K562 (cell line): ENCODE data around the gene RNF151. TPM values are rescaled to one million over a fixed set of nuclear protein-coding genes. Genes with fewer than 3 reads are reported as not detected.

Experiments used
- ATAC-seq: fragments of 200-7000 bp; cut with Tn5 transposase; 3 replicates; pipeline ENCODE4 v1.9.1; 2020; ENCODE audit warnings: moderate library complexity
- BruUV-seq: library from RNA; stranded (reverse); fragments of 400-500 nt; replicated peaks from 2 replicates; lab custom pipeline; 2021; lab: Mats Ljungman, UMichigan
- CTCF ChIA-PET: fragments of 300-600 bp; formaldehyde crosslinking; extraction: SDS; loops from one replicate; lab custom pipeline; 2021; ENCODE audit warnings: low intra/inter-chr PET ratio; lab: Yijun Ruan, JAX
- POLR2A ChIA-PET: fragments of 300-600, 350-650 bp; sonication (Branson Sonifier 250); formaldehyde crosslinking; extraction: SDS; loops from one replicate; lab custom pipeline; 2021; ENCODE audit warnings: antibody characterized with exemption, inconsistent platforms; lab: Yijun Ruan, JAX
- DNase-seq, 4 experiments: peaks; one replicate each; pipeline versions ENCODE4 v3.0.0 to v3.0.0-alpha.2; 2011 to 2018; ENCODE audit warnings: low spot score in 3 of 4, mixed read lengths in 3 of 4; ENCODE audit errors: extremely low read depth in 1 of 4
- FAIRE-seq: peaks from 2 replicates; lab custom pipeline; 2011; peaks lifted over from hg19 to GRCh38; lab: Jason Lieb, UNC
- H2AFZ ChIP-seq: 2 replicates; pipeline ENCODE4 v1.6.0; 2011; ENCODE audit warnings: low read depth, low read length, control low read depth, inconsistent platforms
- H3K27ac ChIP-seq: fragments of 200-600 bp; 3 replicates; pipeline ENCODE4 v1.8.0; 2011; ENCODE audit warnings: low read depth, mild to moderate bottlenecking, control low read depth, inconsistent platforms, low read length, moderate library complexity, mixed read lengths; ENCODE audit errors: extremely low read depth
- H3K27me3 ChIP-seq, 2 experiments: fragments of 300-600 bp in 1 of 2; 2 replicates in 1 of 2; 3 replicates in 1 of 2; pipeline versions ENCODE4 v1.6.0 to v1.8.0; 2011; ENCODE audit warnings: inconsistent platforms in 2 of 2, low read length in 2 of 2, mild to moderate bottlenecking in 1 of 2, mixed read lengths in 1 of 2, moderate library complexity in 1 of 2; ENCODE audit not compliant: control insufficient read depth in 2 of 2, insufficient read depth in 2 of 2
- H3K36me3 ChIP-seq: fragments of 300-600 bp; 3 replicates; pipeline ENCODE4 v1.8.0; 2011; ENCODE audit warnings: mild to moderate bottlenecking, low read length, inconsistent platforms; ENCODE audit not compliant: control insufficient read depth, insufficient read depth
- H3K4me1 ChIP-seq, 2 experiments: fragments of 200-600 bp in 1 of 2; replicated peaks in 1 of 2; 2 replicates in 1 of 2; 3 replicates in 1 of 2; pipeline versions ENCODE4 v1.5.1 to v1.8.0; 2011; ENCODE audit warnings: inconsistent platforms in 2 of 2, low read length in 2 of 2, mild to moderate bottlenecking in 1 of 2, mixed read lengths in 1 of 2, moderate library complexity in 1 of 2; ENCODE audit not compliant: control insufficient read depth in 2 of 2, insufficient read depth in 2 of 2
- H3K4me2 ChIP-seq: 2 replicates; pipeline ENCODE4 v1.6.1; 2011; ENCODE audit warnings: low read length, control low read depth, inconsistent platforms, mixed read lengths; ENCODE audit not compliant: insufficient read depth
- H3K4me3 ChIP-seq: fragments of 200-600 bp; sonication (generic), shearing (Covaris generic); 2 replicates; pipeline ENCODE4 v1.5.1; 2016; ENCODE audit warnings: control low read depth, inconsistent platforms
- H3K79me2 ChIP-seq: fragments of 200-600 bp; 3 replicates; pipeline ENCODE4 v1.8.0; 2011; ENCODE audit warnings: low read length, inconsistent platforms; ENCODE audit not compliant: control insufficient read depth, insufficient read depth
- H3K9ac ChIP-seq, 2 experiments: 2 replicates each; pipeline versions ENCODE4 v1.6.0 to v1.6.1; 2011; ENCODE audit warnings: low read depth in 2 of 2, low read length in 2 of 2, control low read depth in 1 of 2, inconsistent platforms in 1 of 2, mild to moderate bottlenecking in 1 of 2, mixed read lengths in 1 of 2; ENCODE audit not compliant: insufficient read depth in 1 of 2
- H3K9me1 ChIP-seq: one replicate; pipeline ENCODE4 v1.6.0; 2011; ENCODE audit warnings: inconsistent platforms, mild to moderate bottlenecking, low read length, moderate library complexity; ENCODE audit not compliant: control insufficient read depth, insufficient read depth
- H3K9me3 ChIP-seq: replicated peaks from 2 replicates; pipeline ENCODE4 v1.5.1; 2011; ENCODE audit warnings: low read depth, low read length, inconsistent platforms; ENCODE audit not compliant: control insufficient read depth, insufficient read depth
- H4K20me1 ChIP-seq: replicated peaks from 2 replicates; pipeline ENCODE4 v1.6.1; 2011; ENCODE audit warnings: low read length, inconsistent platforms, mixed read lengths; ENCODE audit not compliant: control insufficient read depth, insufficient read depth
- DMBX1 ChIP-seq: fragments of 250-450 bp; sonication (Bioruptor Pico); IDR thresholded peaks from 2 replicates; pipeline ENCODE4 v1.8.0; 2022; ENCODE audit warnings: inconsistent platforms, mild to moderate bottlenecking, moderate library complexity, borderline replicate concordance
- POLR2G ChIP-seq: fragments of 200-400 bp; formaldehyde crosslinking; IDR thresholded peaks from 2 replicates; pipeline ENCODE4 v1.6.1; 2017; ENCODE audit warnings: low read depth, mild to moderate bottlenecking, antibody characterized with exemption, low read length, moderate library complexity
- RBFOX2 ChIP-seq: fragments of 200-400 bp; formaldehyde crosslinking; IDR thresholded peaks from 2 replicates; pipeline ENCODE4 v1.6.1; 2017; ENCODE audit warnings: low read depth, mild to moderate bottlenecking, low read length, moderate library complexity
- ZNF316 ChIP-seq: fragments of 450-650 bp; IDR thresholded peaks from 2 replicates; pipeline ENCODE4 v1.6.1; 2016
- WGBS: fragments of 100-300 bp; shearing (Covaris generic); methylation state at CpG from one replicate; pipeline ENCODE4 v1.1.6; 2016; ENCODE audit warnings: low coverage, mixed read lengths; ENCODE audit not compliant: insufficient coverage; ENCODE audit errors: missing lambda C conversion rate; 5-methylcytosine and 5-hydroxymethylcytosine counted together
- in situ Hi-C: fragments of 300-500 bp; cut with MboI; formaldehyde crosslinking; loops from 4 replicates; pipeline ENCODE4 v1.15.0; 2018; ENCODE audit warnings: inconsistent platforms, mixed read lengths
- intact Hi-C: fragments of 100-400 bp; cut with micrococcal nuclease; formaldehyde crosslinking; loops from 2 replicates; pipeline ENCODE4 v1.14.2; 2022
- polyA plus RNA-seq, 8 experiments: library from polyadenylated mRNA; depleted of rRNA in 4 of 8; stranded (reverse) in 5 of 8; unstranded in 3 of 8; fragments of >200 nt; fragmentation: Nextera tagmentation in 2 of 8; fragmentation: Illumina TruSeq in 1 of 8; extraction: Ambion mirVana in 2 of 8; extraction: Trizol in 1 of 8; gene quantifications; 2 replicates each; pipeline versions ENCODE4 v1.2.1 to v1.2.3, GENCODE V29; 2011 to 2014; ENCODE audit warnings: inconsistent platforms in 1 of 8, missing spikeins in 1 of 8
- total RNA-seq, 7 experiments: library from RNA; depleted of rRNA in 6 of 7; stranded (reverse); fragments of >200 nt in 6 of 7; fragmentation: Illumina TruSeq in 2 of 7; extraction: Trizol in 2 of 7; gene quantifications; 2 replicates each; pipeline versions ENCODE4 v1.2.1 to v1.2.3, GENCODE V29; 2011 to 2021; ENCODE audit warnings: low replicate concordance in 1 of 7

Gene RNF151
- total and polyA plus RNA-seq, 9 of the 15 experiments (the other 6 are each of a cell fraction or from before 2014, with no cell fraction given): not detected

GRCh38 chr16:2001456-2002355 is 35.0 kb downstream of the RNF151 start:
- in situ Hi-C loops: no loop called here
- H3K27me3 ChIP-seq: no peaks in the 10 kb centered on the region
- H3K9me3 ChIP-seq: no peaks in the 10 kb centered on the region
- no peak overlapping the region for H3K4me2 ChIP-seq
- FAIRE-seq (no peak), DNase-seq (no peak), ATAC-seq (no peak)
- peak overlapping the region in 1 of 2 experiments; percentile 43; a peak in 1 of 4 replicates for H3K9ac ChIP-seq
- ChIA-PET CTCF (no interaction called here), POLR2A (interaction anchor here (0.7 kb wide), 1 partner anchor 154 kb away, joined by 4 read pairs; the partner anchor contains the start of gene TRAF7)
- no peak overlapping the region for H2AFZ ChIP-seq
- intact Hi-C loops: no loop called here
- H3K9me1 ChIP-seq: peaks cover 9% of the 10 kb centered on the region
- no peak overlapping the region for H3K4me3 ChIP-seq
- H3K36me3 ChIP-seq: peaks cover 95% of the 10 kb centered on the region
- BruUV-seq: no TSS peak
- no peak overlapping the region for H3K27ac ChIP-seq
- H3K4me1 ChIP-seq: peaks cover 7 to 80% of the 10 kb centered on the region in 2 experiments
- peak; percentile 54 for TF ChIP-seq POLR2G
- TF ChIP-seq DMBX1: no peak
- TF ChIP-seq RBFOX2: peak; percentile 46
- TF ChIP-seq ZNF316: no peak
- 97% methylated on average over 40 of the region's 53 CpGs for WGBS
- peaks cover 45% of the 10 kb centered on the region for H3K79me2 ChIP-seq
- H4K20me1 ChIP-seq: peaks cover 23% of the 10 kb centered on the region
